NCI-H748 treated with DMSO at 0.1 percent for 48 hours (cell line): ENCODE data around the gene PLXNC1.

Experiments used
- DNase-seq: peaks from one replicate; lab custom pipeline; 2025; lab: John Stamatoyannopoulos, UW

Gene PLXNC1

GRCh38 chr12:94133964-94134795 lies 14.2 kb upstream of the PLXNC1 start:
- DNase-seq, result peak; percentile 51

GRCh38 chr12:94135896-94136295 lies 12.5 kb upstream of the PLXNC1 start:
- DNase-seq, result no peak

- no peak for DNase-seq
Measured at GRCh38 chr12:94139816-94140215, 8.6 kb upstream of the PLXNC1 start.

GRCh38 chr12:94140556-94140955 lies 7.8 kb upstream of the PLXNC1 start:
- DNase-seq, result peak; percentile 10

GRCh38 chr12:94141004-94141764 lies 7.2 kb upstream of the PLXNC1 start:
- DNase-seq, result no peak

- no peak for DNase-seq
Measured at GRCh38 chr12:94141892-94142291, 6.5 kb upstream of the PLXNC1 start.

- no peak for DNase-seq
Measured at GRCh38 chr12:94143438-94143837, 4.9 kb upstream of the PLXNC1 start.

- no peak for DNase-seq
Measured at GRCh38 chr12:94143951-94144350, 4.4 kb upstream of the PLXNC1 start.

- no peak for DNase-seq
Measured at GRCh38 chr12:94144781-94145180, 3.6 kb upstream of the PLXNC1 start.

- DNase-seq, result peak; percentile 15
Measured at GRCh38 chr12:94145191-94145983, 3.0 kb upstream of the PLXNC1 start.

GRCh38 chr12:94146166-94146936 lies 2.0 kb upstream of the PLXNC1 start:
- DNase-seq, result no peak

- no peak for DNase-seq
Measured at GRCh38 chr12:94147387-94147990, 888 bp upstream of the PLXNC1 start.

GRCh38 chr12:94148739-94149118 lies 352 bp downstream of the PLXNC1 start:
- DNase-seq, result peak; percentile 39

- DNase-seq, result peak; percentile 38
Measured at GRCh38 chr12:94149119-94149780, 873 bp downstream of the PLXNC1 start.

GRCh38 chr12:94149781-94150239 lies 1.4 kb downstream of the PLXNC1 start:
- peak; percentile 21 for DNase-seq

GRCh38 chr12:94150240-94151121 lies 2.1 kb downstream of the PLXNC1 start:
- DNase-seq, result peak; percentile 49

- no peak for DNase-seq
Measured at GRCh38 chr12:94151582-94151981, 3.2 kb downstream of the PLXNC1 start.

GRCh38 chr12:94152292-94153078 lies 4.1 kb downstream of the PLXNC1 start:
- DNase-seq, result peak; percentile 36

GRCh38 chr12:94157181-94157580 lies 8.8 kb downstream of the PLXNC1 start:
- DNase-seq, result no peak
